ENCODE results near the gene SACM1L.

GRCh38 chr3:45654397-45654944, 34.7 kb upstream of the SACM1L start:
- TF ChIP-seq CTCF (IDR thresholded peaks at IDR 0.05) (no peak), AFF4 (CRISPR knock-in tag; IDR thresholded peaks at IDR 0.05; ENCODE audit: borderline replicate concordance) (no peak), NR3C1 (CRISPR knock-in tag; conservative IDR thresholded peaks at IDR 0.05; ENCODE audit: low read depth) (no peak), MAX (CRISPR knock-in tag; IDR thresholded peaks at IDR 0.05) (no peak), PRRX2 (CRISPR knock-in tag; IDR thresholded peaks at IDR 0.05) (no peak), IRF2 (CRISPR knock-in tag; IDR thresholded peaks at IDR 0.05; ENCODE audit: borderline replicate concordance, low read depth) (no peak), SP1 (CRISPR knock-in tag; conservative IDR thresholded peaks at IDR 0.05) (no peak), MLX (CRISPR knock-in tag; IDR thresholded peaks at IDR 0.05) (no peak), EMX1 (CRISPR knock-in tag; IDR thresholded peaks at IDR 0.05) (no peak), STAT6 (CRISPR knock-in tag; conservative IDR thresholded peaks at IDR 0.05; ENCODE audit: low read depth) (no peak), ATF2 (CRISPR knock-in tag; IDR thresholded peaks at IDR 0.05; ENCODE audit: borderline replicate concordance, low read depth) (no peak), ZSCAN18 (CRISPR knock-in tag; IDR thresholded peaks at IDR 0.05) (no peak), ZMAT4 (CRISPR knock-in tag; IDR thresholded peaks at IDR 0.05) (no peak), GABPB1 (CRISPR knock-in tag; IDR thresholded peaks at IDR 0.05) (no peak)
